HepG2 (cell line): ENCODE measurements around the gene DMAC1. TPM values are rescaled to one million over a fixed set of nuclear protein-coding genes. Genes with fewer than 3 reads are reported as not detected.

Experiments
- ATAC-seq: fragments of 200-7000 bp; cut with Tn5 transposase; 3 replicates; pipeline ENCODE4 v1.9.1; 2020; ENCODE audit warnings: mild to moderate bottlenecking, moderate library complexity
- BruUV-seq: library from RNA; stranded (reverse); fragments of 400-500 nt; replicated peaks from 2 replicates; lab custom pipeline; 2021; lab: Mats Ljungman, UMichigan
- CTCF ChIA-PET: fragments of 300-600 bp; formaldehyde crosslinking; extraction: SDS; loops from one replicate; lab custom pipeline; 2021; ENCODE audit warnings: low total read pairs, inconsistent platforms, low intra/inter-chr PET ratio; lab: Yijun Ruan, JAX
- POLR2A ChIA-PET: fragments of 350-600 bp; sonication (Branson Sonifier 250); formaldehyde crosslinking; loops from one replicate; lab custom pipeline; 2020; ENCODE audit warnings: antibody characterized with exemption, inconsistent platforms; lab: Yijun Ruan, JAX
- DNase-seq: peaks from one replicate; pipeline ENCODE4 v3.0.0-alpha.2; 2015; ENCODE audit warnings: low spot score
- FAIRE-seq: peaks from 3 replicates; lab custom pipeline; 2011; peaks lifted over from hg19 to GRCh38; lab: Jason Lieb, UNC
- H2AFZ ChIP-seq: one replicate; pipeline ENCODE4 v1.6.1; 2011; ENCODE audit warnings: low read length, inconsistent platforms
- H3K27ac ChIP-seq: fragments of 300-600 bp; 3 replicates; pipeline ENCODE4 v1.8.0; 2011; ENCODE audit warnings: mixed run types, mild to moderate bottlenecking, mixed read lengths, low read length, inconsistent platforms; ENCODE audit not compliant: insufficient read depth; ENCODE audit errors: extremely low read length
- H3K27me3 ChIP-seq, 2 experiments: fragments of 200-600 bp in 1 of 2; 2 replicates in 1 of 2; 3 replicates in 1 of 2; pipeline versions ENCODE4 v1.6.0 to v1.8.0; 2011; ENCODE audit warnings: low read length in 2 of 2, mild to moderate bottlenecking in 2 of 2, moderate library complexity in 2 of 2, inconsistent platforms in 1 of 2; ENCODE audit not compliant: insufficient read depth in 2 of 2, control insufficient read depth in 1 of 2
- H3K36me3 ChIP-seq, 2 experiments: fragments of 200-600 bp in 1 of 2; replicated peaks in 1 of 2; 2 replicates in 1 of 2; 3 replicates in 1 of 2; pipeline versions ENCODE4 v1.5.1 to v1.8.0; 2011; ENCODE audit warnings: low read length in 2 of 2, inconsistent platforms in 1 of 2; ENCODE audit not compliant: insufficient read depth in 2 of 2, control insufficient read depth in 1 of 2
- H3K4me1 ChIP-seq: 2 replicates; pipeline ENCODE4 v1.5.1; 2012; ENCODE audit warnings: low read length, inconsistent platforms; ENCODE audit not compliant: insufficient read depth
- H3K4me2 ChIP-seq: 2 replicates; pipeline ENCODE4 v1.6.0; 2011; ENCODE audit warnings: low read depth, low read length, inconsistent platforms
- H3K4me3 ChIP-seq, 3 experiments: fragments of 200-600 bp in 1 of 3; sonication (generic), shearing (Covaris generic) in 1 of 3; replicated peaks in 1 of 3; 2 replicates each; pipeline ENCODE4 v1.5.1; 2011 to 2016; ENCODE audit warnings: low read length in 3 of 3, inconsistent platforms in 2 of 3, low read depth in 2 of 3, mild to moderate bottlenecking in 2 of 3, control low read depth in 1 of 3, mixed read lengths in 1 of 3; ENCODE audit not compliant: insufficient read depth in 1 of 3
- H3K79me2 ChIP-seq: one replicate; pipeline ENCODE4 v1.6.1; 2011; ENCODE audit warnings: low read length, inconsistent platforms; ENCODE audit not compliant: insufficient read depth
- H3K9ac ChIP-seq: 2 replicates; pipeline ENCODE4 v1.6.0; 2011; ENCODE audit warnings: mild to moderate bottlenecking, low read depth, low read length, inconsistent platforms; ENCODE audit not compliant: insufficient read depth
- H3K9me3 ChIP-seq: 2 replicates; pipeline ENCODE4 v1.5.1; 2012; ENCODE audit warnings: mild to moderate bottlenecking, low read length
- H4K20me1 ChIP-seq: 2 replicates; pipeline ENCODE4 v1.6.0; 2011; ENCODE audit warnings: inconsistent platforms, mild to moderate bottlenecking, low read length, moderate library complexity; ENCODE audit not compliant: insufficient read depth
- CREB1 ChIP-seq, 2 experiments: fragments of 450-650 bp in 1 of 2; IDR thresholded peaks; 2 replicates each; pipeline ENCODE4 v1.6.1; 2016 to 2017; ENCODE audit warnings: control low read depth in 1 of 2, mild to moderate bottlenecking in 1 of 2, missing compliant biosample characterization in 1 of 2, missing genetic modification characterization in 1 of 2
- ESRRA ChIP-seq: sonication (generic); formaldehyde crosslinking; IDR thresholded peaks from 2 replicates; pipeline ENCODE4 v1.5.1; 2020; ENCODE audit warnings: mild to moderate bottlenecking, low read depth, missing genetic modification reagents
- MIXL1 ChIP-seq: IDR thresholded peaks from 2 replicates; pipeline ENCODE4 v1.6.1; 2016
- MTF1 ChIP-seq: sonication (generic); formaldehyde crosslinking; IDR thresholded peaks from 2 replicates; pipeline ENCODE4 v1.5.0; 2020; ENCODE audit warnings: missing genetic modification reagents
- NCOA5 ChIP-seq: sonication (generic); formaldehyde crosslinking; IDR thresholded peaks from 2 replicates; pipeline ENCODE4 v1.4.0; 2020; ENCODE audit warnings: missing genetic modification reagents
- NR3C1 ChIP-seq: sonication (generic); formaldehyde crosslinking; IDR thresholded peaks from 2 replicates; pipeline ENCODE4 v1.4.0; 2020; ENCODE audit warnings: missing genetic modification reagents
- SALL2 ChIP-seq: sonication (generic); formaldehyde crosslinking; IDR thresholded peaks from 2 replicates; pipeline ENCODE4 v1.8.1; 2023; ENCODE audit warnings: mild to moderate bottlenecking, missing genetic modification reagents, inconsistent platforms
- SMAD9 ChIP-seq: sonication (generic); formaldehyde crosslinking; IDR thresholded peaks from 2 replicates; pipeline ENCODE4 v1.5.1; 2020; ENCODE audit warnings: mild to moderate bottlenecking, missing genetic modification reagents
- TBX2 ChIP-seq: sonication (generic); formaldehyde crosslinking; IDR thresholded peaks from 2 replicates; pipeline ENCODE4 v1.5.0; 2020; ENCODE audit warnings: missing genetic modification reagents, mild to moderate bottlenecking, borderline replicate concordance
- ZFP37 ChIP-seq: sonication (generic); formaldehyde crosslinking; IDR thresholded peaks from 2 replicates; pipeline ENCODE4 v1.4.0; 2020; ENCODE audit warnings: missing genetic modification reagents, borderline replicate concordance
- ZHX2 ChIP-seq, 2 experiments: sonication (generic) in 1 of 2; formaldehyde crosslinking in 1 of 2; IDR thresholded peaks; 2 replicates each; pipeline versions ENCODE4 v1.6.1 to v1.9.0; 2014 to 2022; ENCODE audit warnings: antibody characterized with exemption in 1 of 2, borderline replicate concordance in 1 of 2, inconsistent platforms in 1 of 2, low read depth in 1 of 2, missing genetic modification reagents in 1 of 2
- ZNF652 ChIP-seq: IDR thresholded peaks from 2 replicates; pipeline ENCODE4 v1.6.1; 2016; ENCODE audit warnings: low read depth, borderline replicate concordance
- WGBS: methylation state at CpG from one replicate; pipeline ENCODE4 v1.1.6; 2017; ENCODE audit warnings: low lambda C conversion rate; 5-methylcytosine and 5-hydroxymethylcytosine counted together
- in situ Hi-C: cut with HindIII; loops from 2 replicates; pipeline ENCODE4 v1.10.0; 2017; ENCODE audit warnings: low pct_unique_long_range_greater_than_20kb; ENCODE audit not compliant: extremely low pct_ligation_motif_present
- intact Hi-C: fragments of 100-400 bp; cut with micrococcal nuclease; formaldehyde crosslinking; loops from one replicate; pipeline ENCODE4 v1.10.0; 2022; ENCODE audit not compliant: unreplicated experiment
- polyA plus RNA-seq, 8 experiments: library from polyadenylated mRNA; depleted of rRNA in 3 of 8; stranded (reverse) in 7 of 8; unstranded in 1 of 8; fragments of >200 nt; fragmentation: Illumina TruSeq in 4 of 8; extraction: Trizol in 4 of 8; gene quantifications; 2 replicates each; pipeline versions ENCODE4 v1.2.1 to v1.2.3, GENCODE V29; 2011 to 2016; ENCODE audit warnings: low read depth in 4 of 8, missing spikeins in 1 of 8, mixed read lengths in 1 of 8; ENCODE audit not compliant: insufficient read depth in 1 of 8
- total RNA-seq, 5 experiments: library from RNA; depleted of rRNA; stranded (reverse); fragments of >200 nt; fragmentation: Illumina TruSeq; extraction: Trizol; gene quantifications; 2 replicates each; pipeline ENCODE4 v1.2.3, GENCODE V29; 2016; ENCODE audit warnings: low read depth in 1 of 5
- TF ChIP-seq, protein P1 (sequence below): sonication (generic); formaldehyde crosslinking; IDR thresholded peaks from 2 replicates; pipeline ENCODE4 v1.5.1; 2020; ENCODE audit warnings: mild to moderate bottlenecking, missing genetic modification reagents, borderline replicate concordance

DMAC1 gene
- total and polyA plus RNA-seq, 2 of the 13 experiments (the other 11 are each of a cell fraction or from before 2014, with no cell fraction given) = 44.3 to 72.9 TPM

DNA sequence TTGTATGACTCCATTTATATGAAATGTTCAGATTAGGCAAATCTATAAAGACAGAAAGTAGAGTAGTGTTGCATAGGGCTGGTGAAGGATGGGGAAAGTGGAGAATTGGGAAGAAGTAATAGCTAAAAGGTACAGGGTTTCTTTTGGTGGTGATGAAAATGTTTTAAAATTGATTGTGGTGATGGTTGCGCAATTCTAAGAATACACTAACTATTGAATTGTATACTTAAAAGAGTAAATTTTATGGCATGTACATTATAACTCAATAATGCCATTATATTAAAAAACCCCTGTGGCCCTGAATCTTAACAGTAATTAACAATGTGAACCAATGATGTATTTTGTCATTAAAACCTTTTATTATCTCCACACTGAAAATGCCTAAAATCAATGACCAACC, 20.4 kb upstream of the DMAC1 start (continued):
- TF ChIP-seq ZHX2 (IDR thresholded peaks at IDR 0.05; ENCODE audit: low read depth) = no peak
- no peak for TF ChIP-seq ZHX2 (CRISPR knock-in tag; IDR thresholded peaks at IDR 0.05; ENCODE audit: borderline replicate concordance)
- no peak for TF ChIP-seq NR3C1 (CRISPR knock-in tag)
- TF ChIP-seq SALL2 = no peak
- no peak for TF ChIP-seq SMAD9 (CRISPR knock-in tag)
- no peak for TF ChIP-seq TBX2
- TF ChIP-seq, all 625 proteins: peak for 0

DNA sequence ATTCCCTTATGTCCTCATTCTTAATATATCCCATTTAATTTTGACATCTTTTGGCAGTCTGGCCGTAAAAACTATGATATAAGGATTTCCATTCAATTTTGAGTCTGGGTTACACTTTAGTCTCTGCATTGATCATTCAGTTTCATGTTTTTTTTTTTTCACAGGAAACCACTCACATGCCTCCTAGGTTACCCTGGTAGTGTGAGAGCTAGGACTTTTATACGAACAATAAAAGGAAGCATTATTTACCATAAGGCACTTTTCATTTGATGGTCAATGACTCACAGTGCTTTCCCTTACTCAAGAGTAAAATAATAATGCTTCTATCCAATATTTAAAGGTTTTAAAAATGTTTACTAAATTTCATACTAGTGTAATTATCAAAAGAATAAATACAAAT, 16.4 kb upstream of the DMAC1 start:
- ChIA-PET POLR2A (no interaction called here), CTCF (no interaction called here)
- H3K27ac ChIP-seq = no peak overlapping the region
- WGBS = 19% methylated on average over 2 of the region's 2 CpGs
- no peak for DNase-seq
- H2AFZ ChIP-seq = no peak overlapping the region
- H3K27me3 ChIP-seq = no peaks in the 10 kb centered on the region
- BruUV-seq = no TSS peak
- no peaks in the 10 kb centered on the region for H3K79me2 ChIP-seq
- no peaks in the 10 kb centered on the region for H3K9me3 ChIP-seq
- FAIRE-seq = no peak
- no peak overlapping the region for H3K4me2 ChIP-seq
- no peak overlapping the region for H3K4me3 ChIP-seq
- no peak for ATAC-seq
- no peaks in the 10 kb centered on the region for H3K4me1 ChIP-seq
- no peak overlapping the region for H3K9ac ChIP-seq
- in situ Hi-C loops (no loop called here), intact Hi-C loops (no loop called here)
- no peaks in the 10 kb centered on the region for H4K20me1 ChIP-seq
- H3K36me3 ChIP-seq = no peaks in the 10 kb centered on the region
- TF ChIP-seq ZFP37 = no peak
- TF ChIP-seq, protein P1, sequence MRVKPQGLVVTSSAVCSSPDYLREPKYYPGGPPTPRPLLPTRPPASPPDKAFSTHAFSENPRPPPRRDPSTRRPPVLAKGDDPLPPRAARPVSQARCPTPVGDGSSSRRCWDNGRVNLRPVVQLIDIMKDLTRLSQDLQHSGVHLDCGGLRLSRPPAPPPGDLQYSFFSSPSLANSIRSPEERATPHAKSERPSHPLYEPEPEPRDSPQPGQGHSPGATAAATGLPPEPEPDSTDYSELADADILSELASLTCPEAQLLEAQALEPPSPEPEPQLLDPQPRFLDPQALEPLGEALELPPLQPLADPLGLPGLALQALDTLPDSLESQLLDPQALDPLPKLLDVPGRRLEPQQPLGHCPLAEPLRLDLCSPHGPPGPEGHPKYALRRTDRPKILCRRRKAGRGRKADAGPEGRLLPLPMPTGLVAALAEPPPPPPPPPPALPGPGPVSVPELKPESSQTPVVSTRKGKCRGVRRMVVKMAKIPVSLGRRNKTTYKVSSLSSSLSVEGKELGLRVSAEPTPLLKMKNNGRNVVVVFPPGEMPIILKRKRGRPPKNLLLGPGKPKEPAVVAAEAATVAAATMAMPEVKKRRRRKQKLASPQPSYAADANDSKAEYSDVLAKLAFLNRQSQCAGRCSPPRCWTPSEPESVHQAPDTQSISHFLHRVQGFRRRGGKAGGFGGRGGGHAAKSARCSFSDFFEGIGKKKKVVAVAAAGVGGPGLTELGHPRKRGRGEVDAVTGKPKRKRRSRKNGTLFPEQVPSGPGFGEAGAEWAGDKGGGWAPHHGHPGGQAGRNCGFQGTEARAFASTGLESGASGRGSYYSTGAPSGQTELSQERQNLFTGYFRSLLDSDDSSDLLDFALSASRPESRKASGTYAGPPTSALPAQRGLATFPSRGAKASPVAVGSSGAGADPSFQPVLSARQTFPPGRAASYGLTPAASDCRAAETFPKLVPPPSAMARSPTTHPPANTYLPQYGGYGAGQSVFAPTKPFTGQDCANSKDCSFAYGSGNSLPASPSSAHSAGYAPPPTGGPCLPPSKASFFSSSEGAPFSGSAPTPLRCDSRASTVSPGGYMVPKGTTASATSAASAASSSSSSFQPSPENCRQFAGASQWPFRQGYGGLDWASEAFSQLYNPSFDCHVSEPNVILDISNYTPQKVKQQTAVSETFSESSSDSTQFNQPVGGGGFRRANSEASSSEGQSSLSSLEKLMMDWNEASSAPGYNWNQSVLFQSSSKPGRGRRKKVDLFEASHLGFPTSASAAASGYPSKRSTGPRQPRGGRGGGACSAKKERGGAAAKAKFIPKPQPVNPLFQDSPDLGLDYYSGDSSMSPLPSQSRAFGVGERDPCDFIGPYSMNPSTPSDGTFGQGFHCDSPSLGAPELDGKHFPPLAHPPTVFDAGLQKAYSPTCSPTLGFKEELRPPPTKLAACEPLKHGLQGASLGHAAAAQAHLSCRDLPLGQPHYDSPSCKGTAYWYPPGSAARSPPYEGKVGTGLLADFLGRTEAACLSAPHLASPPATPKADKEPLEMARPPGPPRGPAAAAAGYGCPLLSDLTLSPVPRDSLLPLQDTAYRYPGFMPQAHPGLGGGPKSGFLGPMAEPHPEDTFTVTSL (CRISPR knock-in tag) = no peak
- no peak for TF ChIP-seq ZNF652
- TF ChIP-seq CREB1 (IDR thresholded peaks at IDR 0.05) = no peak
- no peak for TF ChIP-seq CREB1 (CRISPR knock-in tag; IDR thresholded peaks at IDR 0.05)
- TF ChIP-seq ESRRA (CRISPR knock-in tag) = no peak
- no peak for TF ChIP-seq MTF1 (CRISPR knock-in tag)
- TF ChIP-seq NCOA5 (CRISPR knock-in tag) = no peak
- TF ChIP-seq MIXL1 = no peak
